Effector memory CD4-positive, alpha-beta T cell (primary cell): ENCODE measurements around the gene RAB33B.
"Not testable (repeated sequence)": the region's sequence is repeated elsewhere in the genome, so short reads cannot be mapped to it uniquely, and the experiment has no call there.

ENCODE experiments used
- DNase-seq, 3 donors: peaks; one replicate each; pipeline ENCODE4 v3.0.0-alpha.2; 2020
- H3K27ac ChIP-seq: 2 replicates; pipeline ENCODE4 v1.7.0; 2013; ENCODE audit warnings: mild to moderate bottlenecking, low read length, moderate library complexity; ENCODE audit not compliant: insufficient read depth, poor library complexity, severe bottlenecking
- H3K27me3 ChIP-seq: replicated peaks from 2 replicates; pipeline ENCODE4 v1.7.0; 2013; ENCODE audit warnings: mild to moderate bottlenecking, low read length; ENCODE audit not compliant: insufficient read depth, control insufficient read depth, poor library complexity, severe bottlenecking
- H3K36me3 ChIP-seq: 2 replicates; pipeline ENCODE4 v1.7.0; 2013; ENCODE audit warnings: mild to moderate bottlenecking, low read length, moderate library complexity; ENCODE audit not compliant: control insufficient read depth, insufficient read depth
- H3K4me1 ChIP-seq: 2 replicates; pipeline ENCODE4 v1.7.0; 2013; ENCODE audit warnings: low read length, mild to moderate bottlenecking; ENCODE audit not compliant: control insufficient read depth, insufficient read depth, poor library complexity, severe bottlenecking
- H3K4me3 ChIP-seq: 2 replicates; pipeline ENCODE4 v1.7.0; 2013; ENCODE audit warnings: low read length, low read depth, mild to moderate bottlenecking; ENCODE audit not compliant: insufficient read depth, poor library complexity, severe bottlenecking
- H3K9me3 ChIP-seq: 2 replicates; pipeline ENCODE4 v1.7.0; 2013; ENCODE audit warnings: mild to moderate bottlenecking, low read length, moderate library complexity; ENCODE audit not compliant: control insufficient read depth

RAB33B gene

GRCh38 chr4:139444881-139445280 lies 9.0 kb upstream of the RAB33B start:
- H3K27me3 ChIP-seq, H3K27ac ChIP-seq, H3K4me1 ChIP-seq, DNase-seq, H3K36me3 ChIP-seq, H3K4me3 ChIP-seq, H3K9me3 ChIP-seq: not testable (repeated sequence)

- H3K27ac ChIP-seq, H3K36me3 ChIP-seq, H3K4me3 ChIP-seq, H3K27me3 ChIP-seq, H3K4me1 ChIP-seq, DNase-seq, H3K9me3 ChIP-seq: not testable (repeated sequence)
Measured at GRCh38 chr4:139447078-139447477, 6.8 kb upstream of the RAB33B start.

- no peaks in the 10 kb centered on the region for H3K27me3 ChIP-seq
- no peak overlapping the region for H3K4me3 ChIP-seq
- no peak overlapping the region for H3K27ac ChIP-seq
Measured at GRCh38 chr4:139450586-139450985, 3.3 kb upstream of the RAB33B start.

GRCh38 chr4:139451997-139452396 lies 1.9 kb upstream of the RAB33B start:
- Histone ChIP-seq H3K9me3 (no peaks in the 10 kb centered on the region), H3K4me3 (no peak overlapping the region), H3K36me3 (no peaks in the 10 kb centered on the region), H3K27me3 (no peaks in the 10 kb centered on the region), H3K4me1 (peaks cover 13% of the 10 kb centered on the region), H3K27ac (peak overlapping the region; percentile 95)
- no peak for DNase-seq

More at GRCh38 chr4:139450586-139450985, 3.3 kb upstream of the RAB33B start:
- DNase-seq, result no peak
- Histone ChIP-seq H3K36me3 (no peaks in the 10 kb centered on the region), H3K9me3 (no peaks in the 10 kb centered on the region), H3K4me1 (peaks cover 13% of the 10 kb centered on the region)

GRCh38 chr4:139453041-139453370 lies 915 bp upstream of the RAB33B start:
- Histone ChIP-seq H3K9me3 (no peaks in the 10 kb centered on the region), H3K36me3 (no peaks in the 10 kb centered on the region), H3K27me3 (no peaks in the 10 kb centered on the region), H3K27ac (peak overlapping the region; percentile 95), H3K4me3 (peak overlapping the region; percentile 71), H3K4me1 (peaks cover 13% of the 10 kb centered on the region)
- peak; percentile 58 to 66 (median 63) for DNase-seq

GRCh38 chr4:139453371-139454110 lies 380 bp upstream of the RAB33B start:
- no peaks in the 10 kb centered on the region for H3K27me3 ChIP-seq
- peak; percentile 90 to 96 (median 95) for DNase-seq
- H3K27ac ChIP-seq, result peak overlapping the region; percentile 95
- no peaks in the 10 kb centered on the region for H3K36me3 ChIP-seq
- H3K4me3 ChIP-seq, result peak overlapping the region; percentile 71
- H3K9me3 ChIP-seq, result no peaks in the 10 kb centered on the region
- peaks cover 13% of the 10 kb centered on the region for H3K4me1 ChIP-seq

- DNase-seq, result no peak
- no peaks in the 10 kb centered on the region for H3K36me3 ChIP-seq
- H3K9me3 ChIP-seq, result no peaks in the 10 kb centered on the region
- no peaks in the 10 kb centered on the region for H3K27me3 ChIP-seq
- H3K4me1 ChIP-seq, result peaks cover 13% of the 10 kb centered on the region
- H3K27ac ChIP-seq, result no peak overlapping the region
- peak overlapping the region; percentile 71 for H3K4me3 ChIP-seq
Measured at GRCh38 chr4:139455126-139455538, 1.2 kb downstream of the RAB33B start.

- Histone ChIP-seq H3K9me3 (no peaks in the 10 kb centered on the region), H3K4me3 (no peak overlapping the region), H3K4me1 (peaks cover 13% of the 10 kb centered on the region), H3K36me3 (peaks cover 6% of the 10 kb centered on the region), H3K27me3 (no peaks in the 10 kb centered on the region), H3K27ac (no peak overlapping the region)
- DNase-seq, result no peak
Measured at GRCh38 chr4:139457318-139457717, 3.4 kb downstream of the RAB33B start.

GRCh38 chr4:139458543-139458942 lies 4.6 kb downstream of the RAB33B start:
- peaks cover 9% of the 10 kb centered on the region for H3K4me1 ChIP-seq

GRCh38 chr4:139458999-139459398 lies 5.1 kb downstream of the RAB33B start:
- DNase-seq, result no peak

More at GRCh38 chr4:139458543-139458942, 4.6 kb downstream of the RAB33B start:
- H3K27me3 ChIP-seq, result no peaks in the 10 kb centered on the region
- no peak overlapping the region for H3K27ac ChIP-seq
- H3K9me3 ChIP-seq, result no peaks in the 10 kb centered on the region
- peaks cover 8% of the 10 kb centered on the region for H3K36me3 ChIP-seq
- no peak for DNase-seq
- H3K4me3 ChIP-seq, result no peak overlapping the region

More at GRCh38 chr4:139458999-139459398, 5.1 kb downstream of the RAB33B start:
- H3K4me3 ChIP-seq, result no peak overlapping the region
- peaks cover 10% of the 10 kb centered on the region for H3K36me3 ChIP-seq
- no peaks in the 10 kb centered on the region for H3K9me3 ChIP-seq
- no peaks in the 10 kb centered on the region for H3K27me3 ChIP-seq
- H3K27ac ChIP-seq, result no peak overlapping the region
- H3K4me1 ChIP-seq, result peaks cover 9% of the 10 kb centered on the region
